NCI-H1417 (cell line): ENCODE measurements around the gene OR4K14.
A peak's percentile ranks its signal among the peaks of the same experiment; 100 is the strongest.
"Not testable (repeated sequence)": the region's sequence is repeated elsewhere in the genome, so short reads cannot be mapped to it uniquely, and the experiment has no call there.

Source experiments
- DNase-seq, 3 experiments: peaks; one replicate each; lab custom pipeline; 2025; lab: John Stamatoyannopoulos, UW

OR4K14 gene

GRCh38 chr14:20019257-20019865 is at the start of gene OR4K14:
Gene OR4K14, minus strand, starts transcription at chr14:20019307. Its CDS starts 4,114 bp downstream, at chr14:20015193.
- DNase-seq = peak in 1 of 3 experiments; percentile 63

GRCh38 chr14:20059745-20060144 is 40.6 kb upstream of the OR4K14 start, which contains the start of gene OR4L1:
Gene OR4L1, plus strand, starts transcription at chr14:20060045. Its CDS starts 0 bp downstream, at chr14:20060045.
- DNase-seq = no peak

GRCh38 chr14:20048202-20048601 is 29.1 kb upstream of the OR4K14 start:
- no peak for DNase-seq

GRCh38 chr14:20044243-20044642 is 25.1 kb upstream of the OR4K14 start:
- DNase-seq = no peak

GRCh38 chr14:20035938-20036337 is 16.8 kb upstream of the OR4K14 start, which contains the start of gene OR4K13:
Gene OR4K13, minus strand, starts transcription at chr14:20036038. Its CDS starts 1,280 bp downstream, at chr14:20034758.
- no peak for DNase-seq

GRCh38 chr14:20035449-20035848 is 16.3 kb upstream of the OR4K14 start:
- DNase-seq = no peak

GRCh38 chr14:20031058-20031457 is 12.0 kb upstream of the OR4K14 start:
- DNase-seq = no peak

- DNase-seq = no peak
Measured at GRCh38 chr14:20008156-20008555, 11.0 kb downstream of the OR4K14 start.

GRCh38 chr14:20002319-20002718 is 16.8 kb downstream of the OR4K14 start:
- no peak for DNase-seq

- DNase-seq = no peak
Measured at GRCh38 chr14:20001863-20002262, 17.2 kb downstream of the OR4K14 start, which contains the start of gene OR4Q2. Gene OR4Q2, plus strand, starts transcription at chr14:20002163.

- DNase-seq = no peak
Measured at GRCh38 chr14:19993438-19993837, 25.7 kb downstream of the OR4K14 start.

- DNase-seq = no peak
Measured at GRCh38 chr14:19975291-19975690, 43.8 kb downstream of the OR4K14 start, which contains the start of gene OR4K15. Gene OR4K15, plus strand, starts transcription at chr14:19975591. Its CDS starts 0 bp downstream, at chr14:19975591.

- no peak for DNase-seq
Measured at GRCh38 chr14:19974844-19975243, 44.3 kb downstream of the OR4K14 start.

GRCh38 chr14:19969735-19970134 is 49.4 kb downstream of the OR4K14 start:
- not testable (repeated sequence) for DNase-seq
